WTC11 (cell line): ENCODE results near the gene KLHL29.

ENCODE experiments used
- NR3C1 ChIP-seq: sonication (generic); formaldehyde crosslinking; conservative IDR thresholded peaks from 2 replicates; pipeline ENCODE4 v1.8.1; 2023; ENCODE audit warnings: low read depth, mild to moderate bottlenecking, missing genetic modification reagents
- TF ChIP-seq, protein P1 (sequence below): sonication (generic); formaldehyde crosslinking; IDR thresholded peaks from 2 replicates; pipeline ENCODE4 v1.8.0; 2022; ENCODE audit warnings: mild to moderate bottlenecking, missing genetic modification reagents
- TF ChIP-seq, protein P2 (sequence below): fragments of 200-600 bp; IDR thresholded peaks from 2 replicates; pipeline ENCODE4 v1.8.0; 2022; ENCODE audit warnings: antibody characterized with exemption
- TF ChIP-seq, protein P3 (sequence below): sonication (generic); formaldehyde crosslinking; IDR thresholded peaks from 2 replicates; pipeline ENCODE4 v1.8.1; 2023; ENCODE audit warnings: mild to moderate bottlenecking, missing genetic modification reagents, moderate library complexity
- TF ChIP-seq, protein P4 (sequence below): sonication (generic); formaldehyde crosslinking; IDR thresholded peaks from 2 replicates; pipeline ENCODE4 v1.8.0; 2022; ENCODE audit warnings: mild to moderate bottlenecking, missing genetic modification reagents

DNA sequence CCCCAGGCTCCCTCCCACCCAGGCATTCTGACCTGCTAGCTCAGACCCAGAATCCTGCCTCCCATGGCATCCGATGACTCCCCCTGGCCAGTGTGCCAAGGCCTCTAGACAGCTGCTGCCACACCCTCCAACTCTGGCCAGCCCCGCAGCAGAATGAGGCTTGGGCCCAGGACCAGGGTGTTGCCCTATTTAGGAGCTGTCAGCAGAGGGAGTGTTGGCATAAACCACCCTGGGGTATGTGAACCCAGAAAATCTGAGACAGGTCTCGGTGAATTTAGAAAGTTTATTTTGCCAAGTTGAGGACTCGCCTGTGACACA lies 134.3 kb downstream of the KLHL29 start:
- TF ChIP-seq, protein P1, sequence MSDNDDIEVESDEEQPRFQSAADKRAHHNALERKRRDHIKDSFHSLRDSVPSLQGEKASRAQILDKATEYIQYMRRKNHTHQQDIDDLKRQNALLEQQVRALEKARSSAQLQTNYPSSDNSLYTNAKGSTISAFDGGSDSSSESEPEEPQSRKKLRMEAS (CRISPR knock-in tag): no peak
- no peak for TF ChIP-seq NR3C1 (CRISPR knock-in tag)
- TF ChIP-seq, protein P2, sequence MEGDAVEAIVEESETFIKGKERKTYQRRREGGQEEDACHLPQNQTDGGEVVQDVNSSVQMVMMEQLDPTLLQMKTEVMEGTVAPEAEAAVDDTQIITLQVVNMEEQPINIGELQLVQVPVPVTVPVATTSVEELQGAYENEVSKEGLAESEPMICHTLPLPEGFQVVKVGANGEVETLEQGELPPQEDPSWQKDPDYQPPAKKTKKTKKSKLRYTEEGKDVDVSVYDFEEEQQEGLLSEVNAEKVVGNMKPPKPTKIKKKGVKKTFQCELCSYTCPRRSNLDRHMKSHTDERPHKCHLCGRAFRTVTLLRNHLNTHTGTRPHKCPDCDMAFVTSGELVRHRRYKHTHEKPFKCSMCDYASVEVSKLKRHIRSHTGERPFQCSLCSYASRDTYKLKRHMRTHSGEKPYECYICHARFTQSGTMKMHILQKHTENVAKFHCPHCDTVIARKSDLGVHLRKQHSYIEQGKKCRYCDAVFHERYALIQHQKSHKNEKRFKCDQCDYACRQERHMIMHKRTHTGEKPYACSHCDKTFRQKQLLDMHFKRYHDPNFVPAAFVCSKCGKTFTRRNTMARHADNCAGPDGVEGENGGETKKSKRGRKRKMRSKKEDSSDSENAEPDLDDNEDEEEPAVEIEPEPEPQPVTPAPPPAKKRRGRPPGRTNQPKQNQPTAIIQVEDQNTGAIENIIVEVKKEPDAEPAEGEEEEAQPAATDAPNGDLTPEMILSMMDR: no peak
- TF ChIP-seq, protein P3, sequence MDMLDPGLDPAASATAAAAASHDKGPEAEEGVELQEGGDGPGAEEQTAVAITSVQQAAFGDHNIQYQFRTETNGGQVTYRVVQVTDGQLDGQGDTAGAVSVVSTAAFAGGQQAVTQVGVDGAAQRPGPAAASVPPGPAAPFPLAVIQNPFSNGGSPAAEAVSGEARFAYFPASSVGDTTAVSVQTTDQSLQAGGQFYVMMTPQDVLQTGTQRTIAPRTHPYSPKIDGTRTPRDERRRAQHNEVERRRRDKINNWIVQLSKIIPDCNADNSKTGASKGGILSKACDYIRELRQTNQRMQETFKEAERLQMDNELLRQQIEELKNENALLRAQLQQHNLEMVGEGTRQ (CRISPR knock-in tag): no peak
- TF ChIP-seq, protein P4, sequence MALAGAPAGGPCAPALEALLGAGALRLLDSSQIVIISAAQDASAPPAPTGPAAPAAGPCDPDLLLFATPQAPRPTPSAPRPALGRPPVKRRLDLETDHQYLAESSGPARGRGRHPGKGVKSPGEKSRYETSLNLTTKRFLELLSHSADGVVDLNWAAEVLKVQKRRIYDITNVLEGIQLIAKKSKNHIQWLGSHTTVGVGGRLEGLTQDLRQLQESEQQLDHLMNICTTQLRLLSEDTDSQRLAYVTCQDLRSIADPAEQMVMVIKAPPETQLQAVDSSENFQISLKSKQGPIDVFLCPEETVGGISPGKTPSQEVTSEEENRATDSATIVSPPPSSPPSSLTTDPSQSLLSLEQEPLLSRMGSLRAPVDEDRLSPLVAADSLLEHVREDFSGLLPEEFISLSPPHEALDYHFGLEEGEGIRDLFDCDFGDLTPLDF (CRISPR knock-in tag): no peak
